SKM-1 treated with dmso at 0.1 percent for 144 hours (cell line): ENCODE results near the gene PURA.
"Not testable (repeated sequence)": the region's sequence is repeated elsewhere in the genome, so short reads cannot be mapped to it uniquely, and the experiment has no call there.

ENCODE experiments used
- DNase-seq: peaks from one replicate; lab custom pipeline; 2025; ENCODE audit not compliant: unreplicated experiment; lab: John Stamatoyannopoulos, UW

Gene PURA

DNA sequence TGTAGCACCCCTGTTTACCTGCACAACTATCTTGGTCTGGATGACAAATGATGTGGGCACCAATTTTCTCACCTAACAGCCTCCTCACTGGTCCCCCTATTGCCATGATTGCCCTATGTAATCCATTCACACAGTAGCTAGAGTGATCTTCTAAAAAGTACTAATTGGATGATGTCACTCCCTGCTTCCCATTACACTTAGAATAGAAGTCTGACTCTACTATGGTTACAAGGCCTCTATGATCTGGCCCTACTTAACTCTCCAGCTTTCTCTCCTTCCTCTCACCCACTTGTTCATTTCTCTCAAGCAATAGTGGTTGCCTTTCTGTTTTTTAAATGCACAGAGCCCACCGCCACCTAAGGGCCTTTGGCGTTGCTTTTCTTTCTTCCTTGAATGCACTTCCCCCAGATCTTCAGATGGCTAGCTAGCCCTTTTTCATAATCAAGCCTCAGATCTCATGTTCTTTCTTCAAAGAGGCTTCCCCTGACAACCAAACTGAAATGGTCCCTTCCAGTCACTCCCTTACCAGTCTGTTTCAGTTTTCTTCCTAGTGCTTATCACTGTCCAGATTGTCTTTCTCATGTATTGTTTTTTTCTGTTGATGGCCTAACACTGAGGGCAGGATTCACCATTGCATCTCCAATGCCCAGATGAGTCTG, 20.5 kb downstream of the PURA start:
- no peak for DNase-seq

DNA sequence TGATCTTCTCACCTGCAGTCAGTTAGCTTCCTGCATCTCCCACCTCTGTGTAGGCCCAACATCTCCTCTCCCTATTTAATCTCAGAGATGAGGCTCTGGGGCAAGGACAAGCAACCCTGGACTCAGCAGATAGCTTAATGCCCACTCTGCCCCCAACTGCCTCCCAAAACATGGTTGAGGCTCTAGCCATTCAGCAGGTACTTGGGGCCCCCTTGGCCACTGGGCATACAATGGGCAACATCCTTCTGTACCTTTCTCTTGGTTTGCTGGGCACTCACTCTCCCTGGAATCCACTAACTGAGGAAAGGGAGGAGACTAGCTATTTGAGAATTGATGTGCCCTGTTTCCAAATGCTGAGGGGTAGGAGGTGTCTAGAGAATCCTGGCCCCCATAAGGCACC, 21.2 kb downstream of the PURA start:
- DNase-seq, result no peak

DNA sequence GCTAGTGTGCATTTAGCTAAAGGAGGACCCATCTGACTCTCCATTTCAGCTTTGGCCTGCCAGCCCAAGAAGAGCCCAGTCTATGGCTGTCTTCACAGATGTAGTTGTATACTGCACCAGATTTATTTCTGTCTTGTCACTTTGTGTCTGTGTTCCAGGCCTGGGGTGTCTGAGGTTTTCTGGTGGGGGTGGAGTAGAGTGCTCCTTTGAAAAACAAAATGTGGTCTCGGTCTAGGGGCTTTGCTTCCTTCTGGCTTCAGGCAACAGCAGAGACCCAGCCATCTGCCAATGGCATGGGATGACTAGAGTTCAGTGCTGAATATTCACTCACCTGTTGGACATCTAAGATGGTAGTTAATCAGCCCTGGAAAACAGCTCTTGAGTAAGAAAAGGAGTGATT, 22.7 kb downstream of the PURA start:
- no peak for DNase-seq

DNA sequence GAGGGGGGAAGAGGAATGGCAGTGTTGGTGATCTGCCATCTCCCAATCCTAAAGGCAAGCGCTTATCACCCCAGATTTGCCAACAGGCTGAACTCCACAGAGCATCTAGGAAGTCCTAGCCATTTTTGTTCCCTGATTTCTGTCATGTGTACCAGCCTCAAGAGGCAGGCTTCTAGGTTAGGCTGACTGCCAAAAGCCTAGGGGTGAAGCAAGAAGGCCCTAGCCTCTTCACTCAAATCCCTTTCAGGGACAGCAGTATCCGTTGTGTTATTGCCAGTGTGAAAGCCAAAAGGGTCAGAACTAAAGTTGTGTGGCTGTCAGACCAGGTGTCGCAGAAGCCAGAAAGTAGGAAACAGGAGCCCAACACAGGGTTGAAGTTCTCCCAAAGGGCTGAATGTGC, 26.5 kb downstream of the PURA start:
- no peak for DNase-seq

DNA sequence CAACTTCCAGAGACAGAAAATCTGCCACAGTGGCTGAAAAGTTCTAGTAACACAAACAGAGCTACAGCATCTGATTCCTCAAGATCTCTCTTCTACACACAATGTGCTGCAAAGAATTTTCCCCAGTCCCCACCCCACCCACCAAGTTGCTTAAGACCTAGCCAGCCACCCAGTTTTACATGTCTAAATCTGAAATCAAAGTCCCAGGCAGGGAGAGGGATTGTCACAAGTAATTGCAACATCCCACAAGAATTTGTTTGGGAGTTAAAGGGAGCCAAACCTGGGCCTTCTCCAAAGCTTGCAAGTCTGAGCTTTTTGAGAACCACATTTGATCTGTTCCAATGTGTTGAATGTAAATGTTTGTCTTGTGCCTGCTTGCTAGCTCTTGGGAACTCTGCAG, 27.3 kb downstream of the PURA start:
- no peak for DNase-seq

DNA sequence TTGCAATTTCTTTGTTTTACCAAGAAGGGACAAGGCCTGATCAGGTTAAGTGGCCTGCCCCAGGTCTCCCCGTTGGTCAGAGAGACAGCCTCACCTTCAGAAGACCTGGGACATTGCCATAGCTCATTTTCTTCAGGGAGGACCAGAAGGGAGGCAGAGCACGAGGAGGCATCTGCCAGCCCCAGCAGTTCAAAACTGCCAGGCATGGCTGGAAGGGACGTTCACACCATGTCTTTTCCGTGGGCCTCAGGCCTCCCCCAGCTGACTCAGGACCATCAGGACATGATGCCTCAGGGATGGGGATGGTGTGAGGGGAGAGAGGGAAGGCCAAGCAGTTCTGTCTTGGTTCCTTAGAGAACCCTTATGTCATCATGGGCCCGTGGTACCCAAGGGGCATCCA, 28.3 kb downstream of the PURA start:
- no peak for DNase-seq

DNA sequence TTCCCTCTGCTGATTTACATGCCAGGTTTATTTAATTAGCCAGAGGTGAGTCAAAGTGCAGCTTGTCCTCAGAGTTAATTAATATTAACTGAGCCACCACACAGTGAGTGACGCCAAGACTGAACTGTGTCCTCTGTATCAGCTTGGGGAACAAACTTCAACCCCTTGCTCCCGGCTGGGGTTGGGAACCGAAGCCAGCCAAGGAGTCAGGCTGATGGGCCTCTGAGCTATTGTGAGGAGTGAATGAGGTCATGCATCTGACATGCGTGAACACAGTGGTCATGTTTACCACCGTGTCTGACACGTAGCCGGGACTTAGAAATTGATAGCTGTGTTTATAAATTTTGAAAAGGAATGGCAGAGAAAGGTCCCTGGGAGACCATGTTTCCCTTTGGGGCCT, 28.9 kb downstream of the PURA start:
- no peak for DNase-seq

DNA sequence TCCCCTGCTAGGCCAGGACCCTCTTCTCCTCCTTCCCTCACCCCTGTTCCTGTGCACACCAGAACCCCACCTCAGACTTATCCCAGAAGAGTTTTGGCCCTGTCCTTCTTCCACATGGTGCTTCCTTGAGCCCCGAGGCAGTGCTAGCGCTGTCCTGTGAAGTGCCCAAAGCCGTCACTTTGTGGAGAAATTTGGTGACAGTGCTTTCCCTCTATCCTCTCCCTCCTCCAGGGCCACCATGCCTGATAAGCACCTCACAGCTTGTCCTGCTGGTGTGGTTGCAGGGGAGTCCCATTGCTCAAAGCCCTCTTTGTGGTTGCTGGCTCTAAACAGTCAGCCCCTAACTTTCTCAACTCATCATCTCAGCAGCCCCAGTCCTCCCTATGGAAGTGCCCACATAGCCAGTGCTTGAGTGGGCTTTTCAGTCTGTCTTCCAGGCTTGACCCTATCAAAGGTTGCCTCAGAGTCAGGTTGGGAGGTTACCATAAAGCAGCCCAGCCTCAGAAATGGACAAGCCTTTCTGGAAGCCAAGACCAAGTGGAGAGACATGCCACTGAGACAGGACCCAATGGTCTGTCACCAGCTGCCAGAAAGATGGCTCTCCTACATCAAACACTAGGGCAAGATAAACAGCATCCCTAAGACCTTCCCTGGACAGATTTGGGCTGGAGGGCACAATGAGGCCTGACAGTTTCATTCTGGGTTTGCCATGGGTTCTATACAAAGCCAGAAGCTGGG, 29.8 kb downstream of the PURA start:
- no peak for DNase-seq

DNA sequence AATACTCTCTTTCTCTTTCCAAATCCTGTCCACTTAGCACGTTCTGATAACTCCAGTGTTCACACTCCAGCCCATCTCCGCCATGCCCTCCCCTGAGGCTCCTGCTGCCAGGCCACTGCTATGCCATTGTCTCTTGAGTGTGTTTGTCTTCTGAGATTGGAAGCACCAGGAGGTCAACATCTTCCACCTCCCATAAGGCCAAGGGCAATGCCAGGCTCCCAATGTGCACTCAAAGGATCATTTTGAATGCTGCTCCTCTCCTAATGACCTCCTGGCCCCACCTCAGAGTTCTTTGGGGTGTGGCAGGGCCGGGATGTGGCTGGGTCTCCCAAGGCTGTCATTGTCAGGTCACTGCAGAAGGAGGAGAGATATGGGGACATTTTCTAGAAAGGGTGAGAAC, 31.3 kb downstream of the PURA start:
- no peak for DNase-seq

DNA sequence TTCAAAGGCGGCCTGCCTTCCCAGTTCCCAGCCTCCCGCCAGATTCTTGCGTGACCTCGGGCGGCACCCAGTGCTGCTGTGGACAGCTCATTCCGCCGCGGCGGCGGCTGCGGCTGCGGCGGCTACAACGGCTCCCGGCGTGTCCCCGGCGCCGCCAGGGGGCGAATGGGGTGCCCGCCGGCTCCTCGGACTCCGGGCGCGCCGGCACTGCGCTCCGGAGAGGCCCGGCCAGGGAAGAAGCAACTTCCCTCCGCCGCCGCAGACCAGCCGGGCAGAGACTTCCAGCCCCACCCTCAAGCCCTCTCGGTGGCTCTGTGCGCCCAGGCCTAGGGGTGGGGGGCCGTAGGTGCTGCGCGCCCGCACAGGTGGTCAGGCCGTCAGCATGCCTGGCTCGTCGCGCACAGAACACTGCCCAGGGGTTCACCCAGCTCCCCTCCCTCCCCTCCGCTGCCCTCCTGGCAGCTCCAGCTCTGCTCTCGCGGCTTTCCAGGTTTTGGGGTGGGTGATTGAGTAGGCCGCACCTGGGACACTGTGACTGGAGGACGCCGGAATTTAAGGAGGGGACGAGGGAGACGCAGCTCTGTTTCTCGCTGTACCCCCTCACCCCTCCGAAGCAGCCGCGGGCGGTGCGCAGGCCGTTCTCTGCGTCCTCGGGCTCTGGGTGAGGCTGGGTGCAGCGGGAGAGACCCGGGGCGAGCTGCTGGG, 32.1 kb downstream of the PURA start:
- DNase-seq, result peak; percentile 66

DNA sequence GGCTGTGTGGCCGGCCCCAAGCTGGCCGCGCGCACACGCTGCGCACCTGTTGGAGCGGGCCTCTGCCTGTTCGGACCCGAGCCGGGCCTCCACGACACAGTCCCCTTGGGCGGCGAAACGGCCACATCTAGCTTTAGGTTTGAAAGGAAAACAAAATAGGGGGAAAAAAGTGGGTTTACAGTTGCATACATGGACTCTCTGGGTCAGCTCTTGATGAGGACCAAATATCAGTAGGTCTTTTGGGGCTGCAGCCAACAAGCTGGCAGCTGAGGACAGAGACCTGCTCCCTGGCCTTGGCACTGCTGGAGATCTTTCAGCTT, 32.6 kb downstream of the PURA start:
- DNase-seq, result no peak

DNA sequence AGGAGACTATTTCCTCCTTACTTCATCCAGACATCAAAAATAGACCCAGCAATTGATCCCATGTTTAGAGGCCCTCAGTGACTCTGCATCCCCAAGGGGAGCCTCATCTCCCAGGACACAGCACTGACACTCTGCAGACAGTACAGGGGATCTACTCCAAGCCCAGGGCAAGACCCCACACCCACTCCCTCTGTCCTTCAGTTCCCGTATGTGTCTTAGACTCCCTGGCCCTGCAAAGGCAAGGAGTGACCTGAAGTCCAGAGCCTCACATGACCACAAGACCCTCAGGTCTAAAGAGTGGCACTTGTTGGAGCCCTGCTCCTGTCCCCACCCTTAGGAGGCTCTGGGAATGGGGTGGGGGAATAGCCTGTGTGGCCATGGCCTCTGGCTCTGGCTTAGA, 33.6 kb downstream of the PURA start:
- no peak for DNase-seq

DNA sequence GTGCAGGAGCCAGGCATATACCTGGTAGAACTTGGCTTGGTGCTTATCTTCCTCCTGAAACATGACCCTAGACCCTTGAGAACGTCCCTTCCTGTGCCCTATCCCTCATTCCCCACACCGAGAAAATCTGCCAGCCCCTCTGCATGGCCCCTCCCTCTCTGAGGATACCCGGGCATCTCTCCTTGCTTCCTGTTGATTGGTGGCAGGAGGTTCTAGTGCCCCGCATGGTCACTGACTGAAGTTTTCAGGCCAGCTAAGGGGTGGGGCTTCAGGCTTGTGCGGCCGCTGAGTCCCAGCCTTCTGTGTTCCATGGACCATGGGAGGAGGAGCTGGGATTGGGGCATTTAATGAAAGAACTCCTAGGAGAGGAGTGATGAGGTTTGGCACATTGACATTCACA, 34.6 kb downstream of the PURA start:
- no peak for DNase-seq

DNA sequence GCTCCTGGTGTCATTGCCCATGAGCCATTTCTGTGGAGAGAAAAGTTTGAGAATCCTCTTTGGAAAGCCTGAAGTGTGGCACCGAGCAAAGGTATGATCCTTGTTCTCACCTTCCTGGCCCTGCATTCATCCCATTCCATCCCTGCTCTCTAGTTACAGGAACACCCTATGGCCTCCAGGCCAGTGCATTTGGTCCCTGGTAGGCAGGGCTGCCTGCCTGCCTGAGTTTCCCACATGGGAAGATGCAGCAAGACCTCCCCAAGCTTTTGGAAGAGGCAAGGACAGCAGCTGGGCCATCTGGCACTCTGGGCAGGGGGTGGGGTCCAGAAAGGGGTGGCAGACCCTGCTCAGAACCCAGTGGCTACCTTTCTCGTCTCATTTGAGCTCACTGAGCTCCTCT, 36.3 kb downstream of the PURA start:
- no peak for DNase-seq

DNA sequence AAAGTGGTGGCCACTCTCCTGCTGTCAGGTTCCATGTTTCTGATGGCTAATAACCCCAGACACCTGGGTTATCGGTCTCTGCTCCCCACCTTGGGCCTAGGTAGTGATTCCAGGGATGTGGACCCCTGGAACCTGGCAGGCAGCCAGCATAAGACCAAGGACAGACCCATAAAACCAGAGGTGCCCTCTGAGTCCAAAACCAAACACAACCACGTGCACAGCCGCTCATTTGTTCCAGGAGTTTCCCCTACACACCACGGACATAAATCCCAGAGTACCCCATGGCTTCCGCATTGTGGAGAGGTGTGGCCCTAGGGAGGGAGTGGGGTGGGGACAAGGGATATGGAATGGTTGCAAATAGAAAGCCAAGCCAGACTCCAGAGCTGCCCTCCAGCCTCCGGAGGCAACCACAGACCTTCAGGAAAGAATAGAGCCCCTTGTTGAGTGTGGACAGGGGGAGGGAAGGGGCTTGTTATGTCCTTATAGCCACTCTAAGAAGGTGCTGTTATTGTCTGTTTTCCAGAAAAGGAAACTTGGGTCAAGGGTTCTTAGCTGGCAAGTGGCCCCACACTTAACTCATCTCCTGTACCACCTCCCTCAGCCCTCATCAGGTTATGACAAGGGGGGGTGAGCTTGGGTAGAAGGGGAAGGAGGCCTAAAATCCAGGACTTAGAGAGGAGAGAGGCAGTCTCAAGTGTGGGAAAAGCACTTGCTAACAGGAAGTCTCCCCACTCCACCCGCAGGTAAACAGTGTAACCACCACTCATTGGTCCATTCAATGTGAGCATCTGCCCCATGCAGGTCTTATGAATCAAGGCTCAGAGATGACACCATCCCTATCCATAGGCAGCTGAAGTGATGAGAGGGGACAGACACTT, 37.5 kb downstream of the PURA start:
- no peak for DNase-seq

DNA sequence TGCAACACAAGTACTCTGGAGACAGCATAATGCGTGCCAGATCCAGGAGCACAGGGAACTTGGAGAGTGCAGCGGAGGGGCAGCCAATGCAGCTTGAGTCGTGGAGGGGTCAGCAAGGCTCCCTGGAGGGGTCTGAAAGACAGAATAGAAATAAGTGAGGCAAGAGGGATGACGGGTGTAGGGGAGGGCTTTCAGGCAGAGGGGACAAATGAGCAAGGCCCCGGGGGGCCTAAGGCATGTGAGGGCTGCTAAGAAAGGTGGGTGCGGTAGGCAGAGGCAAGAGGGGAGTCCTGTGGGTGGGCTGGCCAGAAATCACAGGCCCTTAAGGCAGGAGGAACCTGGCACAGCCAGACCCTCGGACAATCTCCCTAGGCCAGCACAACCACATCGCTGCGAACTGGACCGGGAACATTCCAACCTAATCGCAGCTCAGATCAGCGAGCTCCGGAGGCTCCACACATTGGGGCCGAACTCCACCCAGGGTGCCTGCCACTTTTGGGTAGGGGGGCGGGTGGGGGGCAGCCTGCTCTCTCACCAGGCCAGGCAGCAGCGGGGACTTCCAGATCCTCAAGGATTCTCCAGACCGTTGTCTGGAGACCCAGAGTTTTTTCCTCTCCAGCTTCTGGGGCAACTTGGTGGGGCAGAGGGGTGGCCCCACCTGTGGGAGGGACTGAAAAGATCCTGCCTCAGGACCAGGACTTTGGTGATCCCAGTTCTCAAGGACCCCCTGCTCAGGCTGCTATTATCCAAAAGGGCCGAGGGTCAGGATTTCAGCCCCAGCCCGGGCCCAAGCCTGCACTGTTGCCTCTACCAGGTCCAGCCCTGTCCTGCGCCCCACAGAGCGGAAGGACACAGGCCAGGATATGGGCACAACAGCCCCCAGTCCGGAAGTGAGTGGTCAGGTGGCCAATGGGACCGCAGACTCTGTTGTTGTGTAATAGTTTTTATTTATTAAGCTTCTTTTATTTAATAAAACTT, 38.4 kb downstream of the PURA start:
- no peak for DNase-seq

DNA sequence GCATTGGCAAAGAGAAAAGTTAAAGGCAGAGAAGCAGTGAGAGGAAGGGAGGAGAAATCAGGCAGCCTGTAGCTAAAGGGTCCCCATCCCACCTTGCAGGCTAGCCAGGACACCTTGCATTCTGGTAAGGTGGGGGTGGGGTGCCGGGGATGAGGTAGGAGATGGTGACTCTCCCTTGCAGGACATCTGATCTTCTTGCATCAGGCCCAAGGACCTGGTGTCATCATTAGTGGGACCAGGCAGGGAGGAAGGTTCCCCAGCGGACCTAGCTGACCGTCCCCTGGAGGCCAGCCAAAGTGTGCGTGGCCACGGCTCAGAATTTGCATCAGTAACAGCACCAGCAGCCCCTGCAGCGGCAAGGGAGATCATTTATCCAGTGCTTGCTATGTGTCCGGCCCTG, 39.3 kb downstream of the PURA start:
- no peak for DNase-seq

DNA sequence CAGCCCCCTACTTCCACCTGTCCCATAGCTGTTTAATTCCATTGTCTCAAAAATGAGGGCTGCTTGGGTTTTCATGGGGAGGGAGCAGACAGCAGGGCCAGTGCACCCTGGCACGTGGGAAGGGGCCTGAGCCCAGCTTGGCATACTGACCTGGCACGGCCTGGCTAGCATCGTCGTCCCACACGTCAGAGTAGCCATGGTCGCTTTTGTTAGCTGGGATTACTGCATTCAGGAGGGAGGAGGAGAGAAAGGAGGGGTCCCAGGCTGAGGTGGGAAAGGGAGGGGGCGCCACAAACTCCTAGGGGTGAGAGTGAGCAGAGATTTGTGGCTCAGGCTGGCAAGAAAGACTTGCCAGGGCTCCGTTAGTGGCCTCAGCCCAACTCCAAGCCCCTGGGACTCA, 40.0 kb downstream of the PURA start:
- no peak for DNase-seq

DNA sequence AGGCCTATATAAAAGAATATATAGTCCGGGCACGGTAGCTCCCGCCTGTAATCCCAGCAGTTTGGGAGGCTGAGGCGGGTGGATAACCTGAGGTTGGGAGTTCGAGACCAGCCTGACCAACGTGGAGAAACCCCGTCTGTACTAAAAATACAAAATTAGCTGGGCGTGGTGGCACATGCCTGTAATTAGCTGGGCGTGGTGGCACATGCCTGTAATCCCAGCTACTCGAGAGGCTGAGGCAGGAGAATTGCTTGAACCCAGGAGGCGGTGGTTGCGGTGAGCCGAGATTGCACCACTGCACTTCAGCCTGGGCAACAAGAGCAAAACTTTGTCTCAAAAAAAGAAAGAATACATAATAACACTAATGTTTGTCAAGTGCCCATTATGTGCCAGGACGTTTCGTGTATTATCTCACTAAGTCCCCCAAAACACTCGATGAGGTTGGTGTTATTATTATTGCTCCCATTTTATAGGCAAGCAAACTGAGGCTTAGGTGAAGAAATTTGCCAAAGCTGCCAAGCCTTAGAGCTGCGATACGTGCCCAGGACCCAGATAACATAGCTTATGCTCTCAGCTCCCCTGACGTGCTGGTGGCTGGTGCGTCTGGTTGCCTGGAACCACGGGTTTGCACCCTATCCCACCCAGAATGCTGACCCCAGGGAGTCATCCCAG, 40.9 kb downstream of the PURA start:
- DNase-seq, result not testable (repeated sequence)
